K562 (cell line): ENCODE measurements around the gene IPO7. TPM values are rescaled to one million over a fixed set of nuclear protein-coding genes. Genes with fewer than 3 reads are reported as not detected.

Experiments
- ARID2 ChIP-seq: fragments of 450-650 bp; IDR thresholded peaks from 2 replicates; pipeline ENCODE4 v1.6.1; 2017; ENCODE audit warnings: antibody characterized with exemption, mild to moderate bottlenecking
- CBX8 ChIP-seq: fragments of 200-600 bp; sonication (generic); IDR thresholded peaks from 2 replicates; pipeline ENCODE4 v1.6.1; 2012; ENCODE audit warnings: borderline replicate concordance, mixed run types, low read depth, mild to moderate bottlenecking, moderate library complexity, mixed read lengths, low read length, control low read depth, inconsistent platforms; ENCODE audit not compliant: poor library complexity, severe bottlenecking; ENCODE audit errors: extremely low read depth
- CREBBP ChIP-seq: IDR thresholded peaks from one replicate; pipeline ENCODE4 v1.6.1; 2012; ENCODE audit warnings: low read depth, mild to moderate bottlenecking, control low read depth, inconsistent platforms, low read length
- EZH2 ChIP-seq: IDR thresholded peaks from 2 replicates; pipeline ENCODE4 v1.6.1; 2012; ENCODE audit warnings: low read depth, mild to moderate bottlenecking, inconsistent platforms, low read length, borderline replicate concordance
- HSF4 ChIP-seq: fragments of 250-450 bp; sonication (Bioruptor Pico); IDR thresholded peaks from 2 replicates; pipeline ENCODE4 v2.1.2; 2022; ENCODE audit warnings: mild to moderate bottlenecking, moderate library complexity, borderline replicate concordance
- KDM1A ChIP-seq, 2 experiments: fragments of 450-650 bp; IDR thresholded peaks; 2 replicates each; pipeline ENCODE4 v1.6.1; 2016; ENCODE audit warnings: mild to moderate bottlenecking in 2 of 2
- KLF6 ChIP-seq: fragments of 250-450 bp; sonication (Bioruptor Pico); IDR thresholded peaks from 2 replicates; pipeline ENCODE4 v1.4.0; 2020; ENCODE audit warnings: mild to moderate bottlenecking, moderate library complexity, borderline replicate concordance
- MLX ChIP-seq, 2 experiments: fragments of 450-650 bp in 1 of 2; sonication (generic) in 1 of 2; formaldehyde crosslinking; conservative IDR thresholded peaks; 2 replicates each; pipeline versions ENCODE4 v1.4.0 to v1.8.1; 2020 to 2022; ENCODE audit warnings: mild to moderate bottlenecking in 1 of 2, missing genetic modification reagents in 1 of 2
- ZNF354B ChIP-seq: fragments of 250-450 bp; sonication (Bioruptor Pico); IDR thresholded peaks from 2 replicates; pipeline ENCODE4 v1.4.0; 2020
- ZNF395 ChIP-seq: fragments of 200-800 bp; sonication (Bioruptor generic); IDR thresholded peaks from 2 replicates; pipeline ENCODE4 v1.6.1; 2017; ENCODE audit warnings: missing genetic modification characterization, missing compliant biosample characterization
- ZNF592 ChIP-seq: fragments of 450-650 bp; IDR thresholded peaks from 2 replicates; pipeline ENCODE4 v1.6.1; 2017; ENCODE audit warnings: antibody characterized with exemption, mild to moderate bottlenecking
- polyA plus RNA-seq, 8 experiments: library from polyadenylated mRNA; depleted of rRNA in 4 of 8; stranded (reverse) in 5 of 8; unstranded in 3 of 8; fragments of >200 nt; fragmentation: Nextera tagmentation in 2 of 8; fragmentation: Illumina TruSeq in 1 of 8; extraction: Ambion mirVana in 2 of 8; extraction: Trizol in 1 of 8; gene quantifications; 2 replicates each; pipeline versions ENCODE4 v1.2.1 to v1.2.3, GENCODE V29; 2011 to 2014; ENCODE audit warnings: inconsistent platforms in 1 of 8, missing spikeins in 1 of 8
- total RNA-seq, 7 experiments: library from RNA; depleted of rRNA in 6 of 7; stranded (reverse); fragments of >200 nt in 6 of 7; fragmentation: Illumina TruSeq in 2 of 7; extraction: Trizol in 2 of 7; gene quantifications; 2 replicates each; pipeline versions ENCODE4 v1.2.1 to v1.2.3, GENCODE V29; 2011 to 2021; ENCODE audit warnings: low replicate concordance in 1 of 7

IPO7 gene
- total and polyA plus RNA-seq, 9 of the 15 experiments (the other 6 are each of a cell fraction or from before 2014, with no cell fraction given), result 23.6 to 138 (median 110) TPM

GRCh38 chr11:9380773-9381172 is 3.7 kb upstream of the IPO7 start (continued):
- TF ChIP-seq ZNF592 (no peak), CBX8 (no peak), ZNF395 (CRISPR knock-in tag) (no peak), MLX (CRISPR knock-in tag; conservative IDR thresholded peaks at IDR 0.05) (no peak), EZH2 (no peak), HSF4 (CRISPR knock-in tag) (no peak), KLF6 (CRISPR knock-in tag) (no peak), CREBBP (no peak), ARID2 (no peak), KDM1A (IDR thresholded peaks at IDR 0.05) (no peak), ZNF354B (CRISPR knock-in tag) (no peak)
- TF ChIP-seq, all 486 proteins: peak for 0
